ENCODE measurements around the gene TBL3.

Gene TBL3

GRCh38 chr16:1971796-1972489 lies at the start of gene TBL3 (continued):
- TF ChIP-seq ZNF2 (tag by site-specific recombination; IDR thresholded peaks at IDR 0.05) (peak; percentile 96), ZSCAN18 (tag by site-specific recombination; IDR thresholded peaks at IDR 0.05) (no peak), ZNF561 (tag by site-specific recombination; IDR thresholded peaks at IDR 0.05; ENCODE audit: borderline replicate concordance) (peak; percentile 95), ZXDB (tag by site-specific recombination; IDR thresholded peaks at IDR 0.05) (peak; percentile 98), INSM2 (tag by site-specific recombination; IDR thresholded peaks at IDR 0.05) (peak; percentile 94), ZNF391 (tag by site-specific recombination; IDR thresholded peaks at IDR 0.05; ENCODE audit: borderline replicate concordance, low read depth) (peak; percentile 84; the same call in 1 of the 2 replicates), ZNF621 (tag by site-specific recombination; IDR thresholded peaks at IDR 0.05) (no peak), ZBTB21 (tag by site-specific recombination; IDR thresholded peaks at IDR 0.05) (peak; percentile 98), ZNF549 (tag by site-specific recombination; IDR thresholded peaks at IDR 0.05) (no peak), PRDM10 (tag by site-specific recombination; IDR thresholded peaks at IDR 0.05) (peak; percentile 36; the same call in 1 of the 2 replicates), ZFP41 (tag by site-specific recombination; IDR thresholded peaks at IDR 0.05; ENCODE audit: borderline replicate concordance) (no peak), SP3 (tag by site-specific recombination; IDR thresholded peaks at IDR 0.05) (peak; percentile 97), SP7 (tag by site-specific recombination; IDR thresholded peaks at IDR 0.05) (peak; percentile 91), ZNF148 (tag by site-specific recombination; IDR thresholded peaks at IDR 0.05; ENCODE audit: borderline replicate concordance) (no peak), KLF7 (tag by site-specific recombination; IDR thresholded peaks at IDR 0.05; ENCODE audit: borderline replicate concordance) (peak; percentile 67; the same call in 1 of the 2 replicates), YY2 (tag by site-specific recombination; IDR thresholded peaks at IDR 0.05) (peak; percentile 98), ZEB2 (tag by site-specific recombination; IDR thresholded peaks at IDR 0.05) (peak; percentile 96), ZNF398 (tag by site-specific recombination; IDR thresholded peaks at IDR 0.05) (peak; percentile 89), MYNN (tag by site-specific recombination; IDR thresholded peaks at IDR 0.05; ENCODE audit: borderline replicate concordance) (0 out of 2 replicates have a peak, but pooled peaks have one; percentile 6), ZBTB7A (tag by site-specific recombination; IDR thresholded peaks at IDR 0.05; ENCODE audit: low read depth) (peak; percentile 96), ZNF202 (tag by site-specific recombination; IDR thresholded peaks at IDR 0.05; ENCODE audit: borderline replicate concordance) (no peak), ZFP37 (tag by site-specific recombination; IDR thresholded peaks at IDR 0.05) (peak; percentile 88), KLF10 (tag by site-specific recombination; IDR thresholded peaks at IDR 0.05) (peak; percentile 84), ZSCAN30 (tag by site-specific recombination; IDR thresholded peaks at IDR 0.05) (peak; percentile 96), ZBTB20 (tag by site-specific recombination; IDR thresholded peaks at IDR 0.05) (peak; percentile 72), ELK4 (IDR thresholded peaks at IDR 0.05; ENCODE audit: borderline replicate concordance, low read depth, low read length) (peak; percentile 44; the same call in 1 of the 2 replicates), ZFHX2 (tag by site-specific recombination; conservative IDR thresholded peaks at IDR 0.05) (peak; percentile 86)

Measured in HEK293 (cell line).